Stomach (tissue), 4 donors: ENCODE measurements around the gene BAIAP3.

ENCODE experiments used
- CTCF ChIP-seq, 7 experiments: fragments of 450-650 bp in 4 of 7; fragments of 200-600 bp in 3 of 7; sonication (generic) in 3 of 7; IDR thresholded peaks; one replicate each; pipeline ENCODE4 v1.5.1; 2016 to 2019; ENCODE audit warnings: antibody characterized with exemption in 7 of 7, control low read depth in 2 of 7, mild to moderate bottlenecking in 1 of 7
- EP300 ChIP-seq: sonication (generic); formaldehyde crosslinking; IDR thresholded peaks from one replicate; pipeline ENCODE4 v1.6.1; 2017; ENCODE audit warnings: antibody characterized with exemption
- POLR2A ChIP-seq, 4 donors: fragments of 450-650 bp; IDR thresholded peaks; one replicate each; pipeline ENCODE4 v1.6.1; 2016; ENCODE audit warnings: antibody characterized with exemption in 4 of 4, control low read depth in 2 of 4, mild to moderate bottlenecking in 1 of 4, moderate library complexity in 1 of 4
- POLR2AphosphoS5 ChIP-seq, 3 donors: sonication (generic); formaldehyde crosslinking; IDR thresholded peaks; one replicate each; pipeline ENCODE4 v1.6.1; 2016; ENCODE audit warnings: antibody characterized with exemption in 3 of 3

GRCh38 chr16:1345087-1345486, 11.6 kb downstream of the BAIAP3 start:
- TF ChIP-seq CTCF (IDR thresholded peaks at IDR 0.05) (no peak), POLR2A (IDR thresholded peaks at IDR 0.05) (no peak), POLR2AphosphoS5 (IDR thresholded peaks at IDR 0.05) (no peak), EP300 (no peak)
